GM10248 (cell line): ENCODE data around the gene PLVAP.

Experiments used
- CTCF ChIA-PET: fragments of 300-600 bp; sonication (Branson Sonifier 250); formaldehyde crosslinking; extraction: SDS; loops from one replicate; lab custom pipeline; 2021; ENCODE audit warnings: antibody characterized with exemption; lab: Yijun Ruan, JAX
- POLR2A ChIA-PET: fragments of 350-650 bp; sonication (Branson Sonifier 250); formaldehyde crosslinking; extraction: SDS; loops from one replicate; lab custom pipeline; 2020; ENCODE audit warnings: antibody characterized with exemption; lab: Yijun Ruan, JAX
- DNase-seq: peaks from one replicate; pipeline ENCODE4 v3.0.0; 2012; ENCODE audit errors: extremely low spot score
- TF ChIP-seq, protein P1 (sequence below): IDR thresholded peaks from 2 replicates; pipeline ENCODE4 v1.5.1; 2012; ENCODE audit warnings: mild to moderate bottlenecking, low read depth; ENCODE audit errors: extremely low read depth, missing control alignments, control extremely low read depth

The PLVAP gene

DNA sequence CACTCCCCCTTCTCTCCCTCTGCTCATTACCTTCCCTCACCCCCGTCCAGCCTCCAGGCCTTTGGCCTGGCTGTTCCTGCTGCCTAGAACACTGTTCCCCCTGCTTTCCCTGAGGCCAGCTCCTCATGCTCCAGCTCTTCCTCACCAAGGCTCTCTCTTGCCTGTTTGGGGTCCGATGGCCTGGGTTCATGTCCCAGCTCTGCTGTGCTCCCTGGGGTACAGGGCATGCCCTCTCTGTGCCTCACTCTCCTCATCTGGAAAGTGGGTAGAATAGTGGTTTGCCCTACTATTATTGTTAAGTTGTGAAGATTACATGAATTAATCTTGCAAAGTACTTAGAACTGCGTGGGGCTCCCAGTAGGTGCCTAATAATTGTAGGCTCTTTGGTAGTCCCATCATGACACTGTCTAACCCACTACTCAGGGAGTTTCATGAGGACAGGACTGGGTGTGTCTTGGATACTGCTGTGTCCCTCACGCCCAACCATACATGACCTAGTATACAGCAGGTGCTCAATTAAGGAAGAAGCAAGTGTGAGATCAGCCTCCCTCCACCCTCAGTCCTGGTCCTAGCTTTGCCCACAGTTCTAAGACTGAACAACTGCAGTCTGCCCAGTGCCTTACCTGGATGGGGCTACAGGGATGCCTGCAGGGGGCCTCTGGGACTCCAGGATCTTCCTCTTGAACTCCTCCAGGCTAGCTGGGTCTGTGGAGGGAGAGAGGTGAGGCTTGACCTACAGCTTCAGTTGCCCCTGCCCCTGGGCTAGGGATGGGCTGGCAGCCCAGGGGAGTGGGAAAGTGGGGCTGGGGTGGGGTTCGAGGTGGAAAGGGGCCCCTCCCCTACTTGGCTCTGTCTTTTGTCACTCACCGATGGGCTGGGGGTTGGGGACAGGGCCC lies 17.0 kb downstream of the PLVAP start:
- no peak for DNase-seq
- ChIA-PET POLR2A (no interaction called here), CTCF (interaction anchor here (0.6 to 12.0 kb wide), 2 partner anchors 16 to 27 kb away, joined by 3 to 90 read pairs; no protein-coding TSS in a partner anchor)
- TF ChIP-seq, protein P1, sequence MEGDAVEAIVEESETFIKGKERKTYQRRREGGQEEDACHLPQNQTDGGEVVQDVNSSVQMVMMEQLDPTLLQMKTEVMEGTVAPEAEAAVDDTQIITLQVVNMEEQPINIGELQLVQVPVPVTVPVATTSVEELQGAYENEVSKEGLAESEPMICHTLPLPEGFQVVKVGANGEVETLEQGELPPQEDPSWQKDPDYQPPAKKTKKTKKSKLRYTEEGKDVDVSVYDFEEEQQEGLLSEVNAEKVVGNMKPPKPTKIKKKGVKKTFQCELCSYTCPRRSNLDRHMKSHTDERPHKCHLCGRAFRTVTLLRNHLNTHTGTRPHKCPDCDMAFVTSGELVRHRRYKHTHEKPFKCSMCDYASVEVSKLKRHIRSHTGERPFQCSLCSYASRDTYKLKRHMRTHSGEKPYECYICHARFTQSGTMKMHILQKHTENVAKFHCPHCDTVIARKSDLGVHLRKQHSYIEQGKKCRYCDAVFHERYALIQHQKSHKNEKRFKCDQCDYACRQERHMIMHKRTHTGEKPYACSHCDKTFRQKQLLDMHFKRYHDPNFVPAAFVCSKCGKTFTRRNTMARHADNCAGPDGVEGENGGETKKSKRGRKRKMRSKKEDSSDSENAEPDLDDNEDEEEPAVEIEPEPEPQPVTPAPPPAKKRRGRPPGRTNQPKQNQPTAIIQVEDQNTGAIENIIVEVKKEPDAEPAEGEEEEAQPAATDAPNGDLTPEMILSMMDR, result no peak

DNA sequence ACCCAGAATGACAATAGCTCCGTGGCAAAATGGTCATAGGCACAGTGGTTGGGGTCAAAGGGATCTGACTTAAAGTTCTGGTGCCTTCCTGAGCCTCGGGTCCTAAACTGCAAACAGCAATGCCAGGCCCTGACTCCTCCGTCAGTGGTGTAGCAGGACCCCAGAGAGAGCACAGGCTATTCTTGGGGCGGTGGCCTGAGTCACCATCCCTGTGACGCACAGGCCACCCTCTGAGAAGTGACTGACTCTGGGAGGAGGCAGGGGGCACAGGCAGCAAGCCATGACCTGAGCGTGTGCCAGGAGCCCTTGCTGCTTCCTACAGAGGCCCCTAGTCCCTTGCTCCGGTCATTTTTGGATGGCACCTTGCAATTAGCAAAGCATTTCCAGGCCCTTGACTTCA lies 18.7 kb downstream of the PLVAP start:
- POLR2A ChIA-PET, result no interaction called here
- CTCF ChIA-PET, result interaction anchor here (0.9 to 12.0 kb wide), 4 partner anchors 9 to 29 kb away, joined by 4 to 90 read pairs (median 6); no protein-coding TSS in a partner anchor
- TF ChIP-seq, protein P1, result no peak
- DNase-seq, result no peak

DNA sequence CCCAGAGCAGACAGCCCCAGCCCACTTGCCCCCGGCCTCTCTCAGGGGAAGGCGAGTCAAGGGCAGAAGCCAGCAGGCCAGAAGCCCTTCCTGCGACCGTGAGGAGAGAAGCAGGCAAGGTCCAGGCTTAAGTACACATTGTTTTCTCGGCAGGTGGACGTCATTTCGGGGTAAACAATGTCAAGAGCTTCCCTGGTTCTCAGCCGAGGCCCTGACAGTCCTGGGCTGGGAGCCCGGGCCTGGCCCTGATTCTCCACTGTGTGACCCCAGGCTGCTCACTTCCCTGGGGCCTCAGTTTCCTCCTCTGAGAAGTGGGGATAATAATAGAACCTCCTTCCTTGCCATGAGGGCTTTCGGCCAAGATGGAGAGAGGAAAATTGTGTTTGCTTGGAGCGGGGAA lies 19.4 kb downstream of the PLVAP start:
- DNase-seq, result no peak
- ChIA-PET CTCF (interaction anchor here (0.9 to 12.0 kb wide), 5 partner anchors 8 to 38 kb away, joined by 3 to 90 read pairs (median 4); no protein-coding TSS in a partner anchor), POLR2A (no interaction called here)
- TF ChIP-seq, protein P1, result no peak

DNA sequence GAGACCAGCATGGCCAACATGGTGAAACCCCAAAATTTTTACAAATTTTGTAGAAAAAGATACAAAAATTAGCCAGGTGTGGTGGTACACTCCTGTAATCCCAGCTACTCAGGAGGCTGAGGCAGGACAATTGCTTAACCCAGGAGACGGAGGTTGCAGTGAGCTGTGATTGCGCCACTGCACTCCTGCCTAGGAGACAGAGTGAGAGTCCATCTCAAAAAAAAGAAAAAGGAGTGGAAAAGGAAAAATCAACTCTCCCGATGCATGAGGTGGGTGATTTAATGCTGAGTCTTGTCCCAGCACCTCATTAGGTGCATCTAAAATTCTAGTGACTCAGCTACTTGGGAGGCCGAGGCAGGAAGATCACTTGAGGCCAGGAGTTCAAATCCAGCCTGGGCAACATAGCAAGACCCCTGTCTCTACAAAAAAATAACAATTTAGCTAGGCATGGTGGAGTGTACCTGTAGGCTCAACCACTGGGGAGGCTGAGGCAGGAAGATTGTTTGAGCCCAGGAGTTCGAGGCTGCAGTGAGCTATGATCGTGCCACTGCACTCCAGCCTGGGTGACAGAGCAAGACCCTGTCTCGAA lies 20.0 kb downstream of the PLVAP start:
- DNase-seq, result no peak
- CTCF ChIA-PET, result interaction anchor here (0.9 to 12.0 kb wide), 5 partner anchors 8 to 39 kb away, joined by 3 to 90 read pairs (median 4); no protein-coding TSS in a partner anchor
- TF ChIP-seq, protein P1, result no peak
- POLR2A ChIA-PET, result no interaction called here

DNA sequence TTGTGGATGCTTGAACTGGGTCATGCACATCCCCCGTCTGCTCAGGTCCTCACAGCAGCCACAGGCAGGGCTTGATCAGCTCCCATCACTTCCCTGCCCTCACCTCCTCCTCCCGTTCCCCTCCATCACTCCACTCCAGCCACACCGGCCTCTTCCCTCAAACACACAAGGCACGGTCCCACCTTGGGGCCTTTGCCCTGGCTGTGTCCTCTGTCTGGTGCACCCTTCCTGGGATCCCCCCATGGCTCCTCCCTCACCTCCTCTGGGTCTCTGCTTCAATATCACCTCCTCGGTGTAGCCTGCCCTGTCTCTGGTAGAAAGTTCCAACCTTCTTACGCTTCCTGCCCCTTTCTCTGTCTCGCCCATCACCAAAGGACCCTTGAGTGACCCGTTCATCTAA lies 23.8 kb downstream of the PLVAP start:
- ChIA-PET CTCF (interaction anchor here (1.0 to 1.7 kb wide), 4 partner anchors 8 to 36 kb away, joined by 3 to 5 read pairs (median 4); no protein-coding TSS in a partner anchor), POLR2A (no interaction called here)
- TF ChIP-seq, protein P1, result no peak
- DNase-seq, result no peak

DNA sequence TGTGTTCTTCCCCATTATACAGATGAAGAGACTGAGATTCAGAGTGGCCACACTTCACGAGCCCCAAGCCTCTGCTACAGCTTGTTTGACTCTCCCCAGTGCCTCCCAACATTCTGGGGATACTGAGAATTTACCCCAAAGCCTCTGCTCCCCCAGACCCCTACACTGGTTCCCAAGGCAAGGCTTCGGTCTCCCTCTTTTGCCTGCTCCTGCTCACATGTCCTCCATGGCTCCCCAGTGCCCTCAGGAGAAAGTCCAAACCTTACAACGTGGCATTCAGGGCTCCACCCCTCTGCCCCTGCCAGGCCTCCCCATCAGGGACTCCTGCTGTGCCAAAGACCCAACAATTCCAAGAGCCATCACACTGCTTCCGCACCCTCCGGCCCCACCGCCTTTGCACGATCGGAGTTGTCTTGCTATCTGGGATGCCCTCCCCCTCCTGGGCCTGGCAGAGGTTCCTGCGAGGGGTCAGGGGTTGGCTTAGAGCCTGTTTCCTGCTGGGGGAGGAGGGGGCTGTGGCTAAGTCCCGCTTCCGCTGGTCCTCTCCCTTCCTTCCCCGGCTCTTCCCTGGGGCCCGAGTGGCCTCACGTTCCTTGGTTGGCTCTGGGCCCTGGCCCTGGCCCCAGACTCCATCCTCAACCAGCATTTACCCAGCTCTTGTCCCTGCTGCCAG lies 24.4 kb downstream of the PLVAP start:
- ChIA-PET POLR2A (no interaction called here), CTCF (interaction anchor here (1.1 to 1.7 kb wide), 3 partner anchors 8 to 37 kb away, joined by 3 to 5 read pairs (median 5); no protein-coding TSS in a partner anchor)
- DNase-seq, result no peak
- TF ChIP-seq, protein P1, result no peak
